HG03095 (cell line): ENCODE measurements around the gene AGMAT.
A peak's percentile ranks its signal among the peaks of the same experiment; 100 is the strongest.

Experiments
- ATAC-seq: cut with Tn5 transposase; IDR thresholded peaks from one replicate; pipeline ENCODE4 v1.9.1; 2021; ENCODE audit warnings: moderate library complexity; ENCODE audit not compliant: unreplicated experiment

Gene AGMAT

GRCh38 chr1:15568387-15569073 lies 16.3 kb downstream of the AGMAT start:
- ATAC-seq: no peak

- no peak for ATAC-seq
These were observed 25.6 kb downstream of the AGMAT start for GRCh38 chr1:15559189-15559810.

- no peak for ATAC-seq
These were observed 26.3 kb downstream of the AGMAT start for GRCh38 chr1:15558516-15558915.

- no peak for ATAC-seq
These were observed 27.3 kb downstream of the AGMAT start for GRCh38 chr1:15557594-15557993.

GRCh38 chr1:15557008-15557407 lies 27.8 kb downstream of the AGMAT start:
- no peak for ATAC-seq

- ATAC-seq: no peak
These were observed 34.3 kb downstream of the AGMAT start for GRCh38 chr1:15550573-15550972.

GRCh38 chr1:15546641-15547040 lies 38.2 kb downstream of the AGMAT start:
- ATAC-seq: no peak

GRCh38 chr1:15543589-15544568 lies 41.0 kb downstream of the AGMAT start:
- ATAC-seq: no peak

GRCh38 chr1:15543251-15543588 lies 41.6 kb downstream of the AGMAT start:
- no peak for ATAC-seq

GRCh38 chr1:15542388-15543250 lies 42.2 kb downstream of the AGMAT start:
- ATAC-seq: no peak

GRCh38 chr1:15541231-15541792 lies 43.5 kb downstream of the AGMAT start:
- ATAC-seq: no peak

- ATAC-seq: no peak
These were observed 44.7 kb downstream of the AGMAT start for GRCh38 chr1:15540186-15540585.

GRCh38 chr1:15538771-15539170 lies 46.1 kb downstream of the AGMAT start:
- ATAC-seq: no peak

- no peak for ATAC-seq
These were observed 53.2 kb downstream of the AGMAT start for GRCh38 chr1:15531682-15532081.

- ATAC-seq: no peak
These were observed 53.8 kb downstream of the AGMAT start for GRCh38 chr1:15531003-15531402.

- peak; percentile 44 for ATAC-seq
These were observed 58.1 kb downstream of the AGMAT start, which contains the start of gene DNAJC16 for GRCh38 chr1:15526490-15527339. TSS of gene DNAJC16 (plus strand) at chr1:15526848. CDS start at chr1:15529106, 2,258 bp downstream.

GRCh38 chr1:15526021-15526489 lies 58.8 kb downstream of the AGMAT start:
- ATAC-seq: no peak

GRCh38 chr1:15525050-15526020 lies 59.5 kb downstream of the AGMAT start:
- no peak for ATAC-seq
